GM10266 (cell line): ENCODE results near the gene RGS18.

Source experiments
- DNase-seq: peaks from one replicate; pipeline ENCODE4 v3.0.0; 2012; ENCODE audit errors: extremely low spot score
- CTCF ChIP-seq: IDR thresholded peaks from 2 replicates; pipeline ENCODE4 v1.5.1; 2012; ENCODE audit warnings: mild to moderate bottlenecking, low read depth; ENCODE audit not compliant: control insufficient read depth, insufficient read depth; ENCODE audit errors: missing control alignments

Gene RGS18

DNA sequence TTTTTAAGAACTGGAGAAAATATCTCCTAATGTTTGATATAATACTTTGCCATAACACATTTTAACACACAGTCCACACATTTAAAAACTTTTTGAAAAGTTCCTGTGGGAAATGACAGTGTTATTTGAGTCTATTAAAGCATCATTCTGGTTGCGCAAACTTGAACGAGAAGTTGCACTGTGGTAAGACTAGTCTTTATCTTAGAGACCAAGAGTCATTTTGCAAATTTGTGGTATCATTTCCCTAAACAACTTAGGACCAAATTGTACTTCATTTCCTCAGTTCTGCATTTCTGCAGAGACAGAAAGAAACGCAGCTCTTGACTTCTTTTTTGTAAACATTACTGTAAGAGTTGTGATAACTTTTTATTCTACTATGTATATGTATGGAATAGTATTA lies at the start of gene RGS18:
Gene RGS18, plus strand, starts transcription at position 282 of the 400 bp plus-strand sequence. CDS start 176 bp downstream, outside the sequence.
- DNase-seq, result no peak
- TF ChIP-seq CTCF, result no peak

- no peak for TF ChIP-seq CTCF
- no peak for DNase-seq
These were observed 48.7 kb upstream of the RGS18 start for GRCh38 chr1:192109576-192109975.

DNA sequence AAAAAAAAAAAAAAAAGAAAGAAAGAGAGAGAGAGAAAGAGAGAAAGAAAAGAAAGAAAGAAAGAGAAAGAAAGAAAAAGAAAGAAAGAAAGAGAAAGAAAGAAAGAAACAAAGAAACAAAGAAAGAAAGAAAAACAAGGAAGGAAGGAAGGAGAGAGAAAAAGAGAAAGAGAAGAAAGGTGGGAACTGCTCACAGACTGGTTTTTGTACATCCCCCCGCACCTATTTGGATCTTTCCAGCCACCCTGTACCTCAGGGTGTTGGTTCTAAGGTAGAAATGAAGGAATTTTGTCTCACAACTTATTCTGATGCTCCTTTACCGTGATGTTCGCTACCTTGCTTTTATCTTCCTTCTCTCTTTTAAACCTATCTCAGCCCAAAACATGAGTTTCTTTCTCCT lies 43.3 kb upstream of the RGS18 start:
- no peak for DNase-seq
- no peak for TF ChIP-seq CTCF

DNA sequence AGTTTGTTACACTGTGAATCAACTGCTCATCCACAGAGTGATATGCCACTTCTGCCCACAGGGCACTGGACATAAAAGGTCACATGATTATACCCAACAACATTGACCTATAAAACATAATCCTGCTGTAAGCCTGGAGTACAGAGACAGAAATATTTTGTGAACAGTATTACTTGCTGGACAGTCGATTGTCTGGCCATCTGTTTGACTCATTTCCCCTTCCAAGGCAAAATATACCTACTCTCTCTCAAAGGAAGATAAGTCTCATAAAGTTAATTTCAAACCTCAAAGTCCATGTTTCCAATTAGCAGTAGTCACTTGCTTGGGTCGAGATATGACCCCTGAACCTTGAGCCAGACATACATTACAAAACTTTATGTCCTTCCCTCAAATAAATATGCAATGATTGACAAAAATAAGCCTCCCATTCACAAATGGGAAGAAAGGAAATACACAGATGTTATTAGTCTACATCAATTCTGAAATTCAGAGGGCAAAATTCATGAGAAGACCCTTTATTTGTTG lies 39.3 kb upstream of the RGS18 start:
- DNase-seq, result no peak
- no peak for TF ChIP-seq CTCF

- no peak for TF ChIP-seq CTCF
- no peak for DNase-seq
These were observed 38.6 kb upstream of the RGS18 start for GRCh38 chr1:192119701-192120100.

DNA sequence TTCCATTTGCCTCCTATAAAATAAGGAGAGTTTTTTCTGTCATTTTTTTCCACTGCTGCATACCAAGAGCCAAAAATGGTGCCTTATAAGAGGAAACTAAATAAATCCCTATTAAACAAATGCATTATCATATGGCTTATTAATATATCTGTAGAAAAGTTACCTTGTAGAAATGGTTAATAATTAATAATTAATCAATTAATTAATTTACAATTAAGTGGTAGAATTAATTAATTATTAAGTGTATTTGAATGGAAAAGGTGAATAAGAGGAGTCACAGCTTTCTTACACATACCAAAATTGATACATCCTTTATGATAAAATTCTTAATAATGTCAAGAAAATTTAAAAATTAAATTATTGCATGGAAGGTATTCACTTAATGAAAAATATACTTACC lies 35.6 kb upstream of the RGS18 start:
- no peak for TF ChIP-seq CTCF
- DNase-seq, result no peak

GRCh38 chr1:192123212-192123611 lies 35.0 kb upstream of the RGS18 start:
- TF ChIP-seq CTCF, result no peak
- no peak for DNase-seq
